ENCODE data around the gene TUBE1. TPM values are rescaled to one million over a fixed set of nuclear protein-coding genes. Genes with fewer than 3 reads are reported as not detected.
"Not testable (repeated sequence)": the region's sequence is repeated elsewhere in the genome, so short reads cannot be mapped to it uniquely, and the experiment has no call there.

Gene TUBE1
- total RNA-seq, 1 donor, result 49.6 TPM

DNA sequence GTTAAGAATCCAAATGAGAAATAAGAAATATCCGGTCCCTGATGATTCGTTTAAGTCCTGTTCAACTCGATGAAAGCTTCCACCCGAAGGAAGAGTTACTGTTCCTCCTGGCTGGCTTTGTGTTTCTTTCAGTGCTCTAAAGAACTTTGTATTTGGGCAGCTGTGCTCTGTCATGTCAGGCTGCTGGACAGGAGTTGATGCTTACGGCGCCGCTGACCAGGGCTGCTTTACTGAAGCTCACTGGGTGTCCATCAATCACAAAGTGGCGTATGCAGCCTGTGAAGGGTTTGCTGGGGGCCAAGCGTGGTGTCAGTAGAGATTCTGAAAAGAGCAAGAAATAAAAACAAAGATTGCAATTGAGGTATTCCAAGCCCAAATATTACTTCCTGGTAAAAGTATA, 22.0 kb upstream of the TUBE1 start:
- Histone ChIP-seq H3K4me2 (ENCODE audit: insufficient read depth, low read length) (no peak overlapping the region), H3K27me3 (ENCODE audit: insufficient read depth, low read length) (no peaks in the 10 kb centered on the region), H3K4me1 (ENCODE audit: insufficient read depth, low read length) (no peaks in the 10 kb centered on the region), H3K79me2 (ENCODE audit: insufficient read depth, low read length) (no peaks in the 10 kb centered on the region), H3K9me3 (ENCODE audit: low read depth, low read length) (no peaks in the 10 kb centered on the region), H4K20me1 (ENCODE audit: insufficient read depth, low read length) (no peaks in the 10 kb centered on the region), H3K27ac (ENCODE audit: low read depth, low read length) (no peak overlapping the region), H2AFZ (ENCODE audit: low read length) (no peak overlapping the region), H3K4me3 (ENCODE audit: insufficient read depth, low read length) (no peak overlapping the region), H3K36me3 (ENCODE audit: insufficient read depth, low read length) (peaks cover 86% of the 10 kb centered on the region)
- TF ChIP-seq, protein P1, sequence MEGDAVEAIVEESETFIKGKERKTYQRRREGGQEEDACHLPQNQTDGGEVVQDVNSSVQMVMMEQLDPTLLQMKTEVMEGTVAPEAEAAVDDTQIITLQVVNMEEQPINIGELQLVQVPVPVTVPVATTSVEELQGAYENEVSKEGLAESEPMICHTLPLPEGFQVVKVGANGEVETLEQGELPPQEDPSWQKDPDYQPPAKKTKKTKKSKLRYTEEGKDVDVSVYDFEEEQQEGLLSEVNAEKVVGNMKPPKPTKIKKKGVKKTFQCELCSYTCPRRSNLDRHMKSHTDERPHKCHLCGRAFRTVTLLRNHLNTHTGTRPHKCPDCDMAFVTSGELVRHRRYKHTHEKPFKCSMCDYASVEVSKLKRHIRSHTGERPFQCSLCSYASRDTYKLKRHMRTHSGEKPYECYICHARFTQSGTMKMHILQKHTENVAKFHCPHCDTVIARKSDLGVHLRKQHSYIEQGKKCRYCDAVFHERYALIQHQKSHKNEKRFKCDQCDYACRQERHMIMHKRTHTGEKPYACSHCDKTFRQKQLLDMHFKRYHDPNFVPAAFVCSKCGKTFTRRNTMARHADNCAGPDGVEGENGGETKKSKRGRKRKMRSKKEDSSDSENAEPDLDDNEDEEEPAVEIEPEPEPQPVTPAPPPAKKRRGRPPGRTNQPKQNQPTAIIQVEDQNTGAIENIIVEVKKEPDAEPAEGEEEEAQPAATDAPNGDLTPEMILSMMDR (IDR thresholded peaks at IDR 0.05; ENCODE audit: extremely low read depth, low read depth, low read length), result no peak
- no peak for DNase-seq (ENCODE audit: insufficient read length, low spot score, missing footprints)

GRCh38 chr6:112106562-112106961, 19.3 kb upstream of the TUBE1 start:
- no peaks in the 10 kb centered on the region for H3K4me1 ChIP-seq (ENCODE audit: insufficient read depth, low read length)
- no peaks in the 10 kb centered on the region for H3K27me3 ChIP-seq (ENCODE audit: insufficient read depth, low read length)
- no peaks in the 10 kb centered on the region for H3K9me3 ChIP-seq (ENCODE audit: low read depth, low read length)
- H3K79me2 ChIP-seq (ENCODE audit: insufficient read depth, low read length), result no peaks in the 10 kb centered on the region
- H2AFZ ChIP-seq (ENCODE audit: low read length), result no peak overlapping the region
- no peak overlapping the region for H3K4me3 ChIP-seq (ENCODE audit: insufficient read depth, low read length)
- peaks cover 67% of the 10 kb centered on the region for H3K36me3 ChIP-seq (ENCODE audit: insufficient read depth, low read length)
- no peaks in the 10 kb centered on the region for H4K20me1 ChIP-seq (ENCODE audit: insufficient read depth, low read length)
- H3K4me2 ChIP-seq (ENCODE audit: insufficient read depth, low read length), result no peak overlapping the region
- H3K27ac ChIP-seq (ENCODE audit: low read depth, low read length), result no peak overlapping the region
- no peak for DNase-seq (ENCODE audit: insufficient read length, low spot score, missing footprints)
- TF ChIP-seq, protein P1 (IDR thresholded peaks at IDR 0.05; ENCODE audit: extremely low read depth, low read depth, low read length), result no peak

DNA sequence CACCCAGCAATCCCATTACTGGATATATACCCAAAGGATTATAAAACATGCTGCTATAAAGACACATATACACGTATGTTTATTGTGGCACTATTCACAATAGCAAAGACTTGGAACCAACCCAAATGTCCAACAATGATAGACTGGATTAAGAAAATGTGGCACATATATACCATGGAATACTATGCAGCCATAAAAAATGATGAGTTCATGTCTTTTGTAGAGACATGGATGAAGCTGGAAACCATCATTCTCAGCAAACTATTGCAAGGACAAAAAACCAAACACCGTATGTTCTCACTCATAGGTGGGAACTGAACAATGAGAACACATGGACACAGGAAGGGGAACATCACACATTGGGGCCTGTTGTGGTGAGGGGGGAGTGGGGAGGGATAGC, 18.7 kb upstream of the TUBE1 start:
- H3K36me3 ChIP-seq (ENCODE audit: insufficient read depth, low read length), result peaks cover 61% of the 10 kb centered on the region

GRCh38 chr6:112100561-112100960, 13.3 kb upstream of the TUBE1 start:
- H4K20me1 ChIP-seq (ENCODE audit: insufficient read depth, low read length), result no peaks in the 10 kb centered on the region
- no peaks in the 10 kb centered on the region for H3K4me1 ChIP-seq (ENCODE audit: insufficient read depth, low read length)
- H3K79me2 ChIP-seq (ENCODE audit: insufficient read depth, low read length), result no peaks in the 10 kb centered on the region
- H3K36me3 ChIP-seq (ENCODE audit: insufficient read depth, low read length), result peaks cover 21% of the 10 kb centered on the region
- H3K9me3 ChIP-seq (ENCODE audit: low read depth, low read length), result no peaks in the 10 kb centered on the region
- TF ChIP-seq, protein P1 (IDR thresholded peaks at IDR 0.05; ENCODE audit: extremely low read depth, low read depth, low read length), result no peak
- H3K27me3 ChIP-seq (ENCODE audit: insufficient read depth, low read length), result no peaks in the 10 kb centered on the region
- no peak overlapping the region for H3K4me3 ChIP-seq (ENCODE audit: insufficient read depth, low read length)
- no peak for DNase-seq (ENCODE audit: insufficient read length, low spot score, missing footprints)
- no peak overlapping the region for H3K4me2 ChIP-seq (ENCODE audit: insufficient read depth, low read length)
- H3K27ac ChIP-seq (ENCODE audit: low read depth, low read length), result no peak overlapping the region
- no peak overlapping the region for H2AFZ ChIP-seq (ENCODE audit: low read length)

More for the DNA sequence above, 18.7 kb upstream of the TUBE1 start:
- not testable (repeated sequence) for H3K4me1 ChIP-seq (ENCODE audit: insufficient read depth, low read length); H3K9me3 ChIP-seq (ENCODE audit: low read depth, low read length); H3K79me2 ChIP-seq (ENCODE audit: insufficient read depth, low read length); H3K27ac ChIP-seq (ENCODE audit: low read depth, low read length); H3K27me3 ChIP-seq (ENCODE audit: insufficient read depth, low read length); H2AFZ ChIP-seq (ENCODE audit: low read length); H3K4me2 ChIP-seq (ENCODE audit: insufficient read depth, low read length); DNase-seq (ENCODE audit: insufficient read length, low spot score, missing footprints); H4K20me1 ChIP-seq (ENCODE audit: insufficient read depth, low read length); H3K4me3 ChIP-seq (ENCODE audit: insufficient read depth, low read length)

Data from osteoblast (primary cell).